HG02884 (cell line): ENCODE measurements around the gene NNAT.

Experiments
- ATAC-seq: cut with Tn5 transposase; IDR thresholded peaks from one replicate; pipeline ENCODE4 v1.9.1; 2021; ENCODE audit warnings: mild to moderate bottlenecking, moderate library complexity; ENCODE audit not compliant: unreplicated experiment

The NNAT gene

GRCh38 chr20:37501940-37502339 lies 19.1 kb upstream of the NNAT start:
- ATAC-seq: no peak

GRCh38 chr20:37502654-37503053 lies 18.4 kb upstream of the NNAT start:
- ATAC-seq: no peak

- no peak for ATAC-seq
These were observed 17.7 kb upstream of the NNAT start for GRCh38 chr20:37503256-37503927.

GRCh38 chr20:37504404-37505096 lies 16.5 kb upstream of the NNAT start:
- ATAC-seq: no peak

- no peak for ATAC-seq
These were observed 15.5 kb upstream of the NNAT start for GRCh38 chr20:37505263-37506151.

- ATAC-seq: no peak
These were observed 14.8 kb upstream of the NNAT start for GRCh38 chr20:37506152-37506725.

- ATAC-seq: no peak
These were observed 10.8 kb upstream of the NNAT start for GRCh38 chr20:37510226-37510625.

- ATAC-seq: no peak
These were observed 9.3 kb upstream of the NNAT start for GRCh38 chr20:37511610-37512275.

- ATAC-seq: no peak
These were observed 7.2 kb upstream of the NNAT start for GRCh38 chr20:37513779-37514359.

GRCh38 chr20:37515876-37516275 lies 5.2 kb upstream of the NNAT start:
- no peak for ATAC-seq

GRCh38 chr20:37516811-37517750 lies 4.0 kb upstream of the NNAT start:
- no peak for ATAC-seq

- ATAC-seq: no peak
These were observed 3.0 kb upstream of the NNAT start for GRCh38 chr20:37518059-37518458.

GRCh38 chr20:37518606-37519507 lies 2.2 kb upstream of the NNAT start:
- no peak for ATAC-seq

GRCh38 chr20:37519508-37520418 lies 1.3 kb upstream of the NNAT start:
- no peak for ATAC-seq

GRCh38 chr20:37520419-37520955 lies 563 bp upstream of the NNAT start:
- no peak for ATAC-seq

- no peak for ATAC-seq
These were observed 1.4 kb downstream of the NNAT start for GRCh38 chr20:37522260-37523011.
